ENCODE results near the gene SOX6. TPM values are rescaled to one million over a fixed set of nuclear protein-coding genes. Genes with fewer than 3 reads are reported as not detected.

The SOX6 gene
- total RNA-seq, 1 experiment from 2014 or later: 0.21 TPM

GRCh38 chr11:16007514-16007913 lies 348.8 kb downstream of the SOX6 start:
- H3K4me1 ChIP-seq (ENCODE audit: control insufficient read depth, insufficient read depth, low read length): no peaks in the 10 kb centered on the region
- intact Hi-C loops (cut with micrococcal nuclease; ENCODE audit: unreplicated experiment): no loop called here
- ATAC-seq (no peak), DNase-seq (ENCODE audit: low read depth, low spot score) (no peak)
- BruUV-seq (replicated peaks): no TSS peak
- POLR2A ChIA-PET: no interaction called here
- CTCF ChIA-PET: no interaction called here
- no peaks in the 10 kb centered on the region for H3K27me3 ChIP-seq (ENCODE audit: control insufficient read depth, insufficient read depth, low read length)
- TF ChIP-seq CTCF (IDR thresholded peaks at IDR 0.05): no peak
- no peak overlapping the region for H3K27ac ChIP-seq (ENCODE audit: low read length)
- no peak overlapping the region for H3K4me3 ChIP-seq (ENCODE audit: low read depth in 2 of 2, low read length in 2 of 2)
- H3K36me3 ChIP-seq (ENCODE audit: control insufficient read depth, insufficient read depth, low read length): no peaks in the 10 kb centered on the region
- in situ Hi-C loops (cut with HindIII; ENCODE audit: low pct_unique_long_range_greater_than_20kb, low sequenced_read_pairs): no loop called here
- H3K9me3 ChIP-seq (ENCODE audit: control insufficient read depth, insufficient read depth, low read depth, low read length): no peaks in the 10 kb centered on the region

GRCh38 chr11:16002942-16003341 lies 353.4 kb downstream of the SOX6 start:
- no peak for ATAC-seq
- no peak overlapping the region for H3K4me3 ChIP-seq (ENCODE audit: low read depth in 2 of 2, low read length in 2 of 2)
- no TSS peak for BruUV-seq (replicated peaks)
- no peaks in the 10 kb centered on the region for H3K27me3 ChIP-seq (ENCODE audit: control insufficient read depth, insufficient read depth, low read length)
- ChIA-PET POLR2A (no interaction called here), CTCF (no interaction called here)
- intact Hi-C loops (cut with micrococcal nuclease; ENCODE audit: unreplicated experiment): no loop called here
- H3K27ac ChIP-seq (ENCODE audit: low read length): no peak overlapping the region
- no peaks in the 10 kb centered on the region for H3K36me3 ChIP-seq (ENCODE audit: control insufficient read depth, insufficient read depth, low read length)
- no peaks in the 10 kb centered on the region for H3K4me1 ChIP-seq (ENCODE audit: control insufficient read depth, insufficient read depth, low read length)
- no peak for DNase-seq (ENCODE audit: low read depth, low spot score)
- H3K9me3 ChIP-seq (ENCODE audit: control insufficient read depth, insufficient read depth, low read depth, low read length): no peaks in the 10 kb centered on the region
- in situ Hi-C loops (cut with HindIII; ENCODE audit: low pct_unique_long_range_greater_than_20kb, low sequenced_read_pairs): no loop called here
- TF ChIP-seq SIN3A (IDR thresholded peaks at IDR 0.05; ENCODE audit: borderline replicate concordance, insufficient read depth, low read depth, low read length): no peak
- TF ChIP-seq POLR2AphosphoS5 (IDR thresholded peaks at IDR 0.05; ENCODE audit: low read depth, low read length): no peak
- TF ChIP-seq REST (IDR thresholded peaks at IDR 0.05; ENCODE audit: insufficient read depth in 1 of 2, low read depth in 2 of 2, low read length in 1 of 2): no peak
- no peak for TF ChIP-seq TCF7L2 (IDR thresholded peaks at IDR 0.05; ENCODE audit: low read depth, low read length)
- no peak for TF ChIP-seq CTCF (IDR thresholded peaks at IDR 0.05)

- intact Hi-C loops (cut with micrococcal nuclease; ENCODE audit: unreplicated experiment): no loop called here
- ATAC-seq: no peak
Measured at GRCh38 chr11:16001899-16002426, 354.4 kb downstream of the SOX6 start.

More at GRCh38 chr11:16001899-16002426, 354.4 kb downstream of the SOX6 start:
- POLR2A ChIA-PET: no interaction called here
- no peak for DNase-seq (ENCODE audit: low read depth, low spot score)
- H3K9me3 ChIP-seq (ENCODE audit: control insufficient read depth, insufficient read depth, low read depth, low read length): no peaks in the 10 kb centered on the region
- in situ Hi-C loops (cut with HindIII; ENCODE audit: low pct_unique_long_range_greater_than_20kb, low sequenced_read_pairs): no loop called here
- H3K4me1 ChIP-seq (ENCODE audit: control insufficient read depth, insufficient read depth, low read length): no peaks in the 10 kb centered on the region
- H3K36me3 ChIP-seq (ENCODE audit: control insufficient read depth, insufficient read depth, low read length): no peaks in the 10 kb centered on the region
- no peak overlapping the region for H3K4me3 ChIP-seq (ENCODE audit: low read depth in 2 of 2, low read length in 2 of 2)
- BruUV-seq (replicated peaks): no TSS peak
- TF ChIP-seq REST (IDR thresholded peaks at IDR 0.05; ENCODE audit: insufficient read depth in 1 of 2, low read depth in 2 of 2, low read length in 1 of 2): no peak
- no peak for TF ChIP-seq TCF7L2 (IDR thresholded peaks at IDR 0.05; ENCODE audit: low read depth, low read length)
- no peak for TF ChIP-seq CTCF (IDR thresholded peaks at IDR 0.05)
- no peak for TF ChIP-seq POLR2AphosphoS5 (IDR thresholded peaks at IDR 0.05; ENCODE audit: low read depth, low read length)
- TF ChIP-seq SIN3A (IDR thresholded peaks at IDR 0.05; ENCODE audit: borderline replicate concordance, insufficient read depth, low read depth, low read length): no peak
- CTCF ChIA-PET: no interaction called here
- no peak overlapping the region for H3K27ac ChIP-seq (ENCODE audit: low read length)
- H3K27me3 ChIP-seq (ENCODE audit: control insufficient read depth, insufficient read depth, low read length): no peaks in the 10 kb centered on the region
